GM19328 (cell line): ENCODE measurements around the gene WWC2.
"Not testable (repeated sequence)": the region's sequence is repeated elsewhere in the genome, so short reads cannot be mapped to it uniquely, and the experiment has no call there.

ENCODE experiments used
- ATAC-seq: cut with Tn5 transposase; IDR thresholded peaks from one replicate; pipeline ENCODE4 v1.9.1; 2021; ENCODE audit warnings: mild to moderate bottlenecking, moderate library complexity; ENCODE audit not compliant: unreplicated experiment

Gene WWC2

DNA sequence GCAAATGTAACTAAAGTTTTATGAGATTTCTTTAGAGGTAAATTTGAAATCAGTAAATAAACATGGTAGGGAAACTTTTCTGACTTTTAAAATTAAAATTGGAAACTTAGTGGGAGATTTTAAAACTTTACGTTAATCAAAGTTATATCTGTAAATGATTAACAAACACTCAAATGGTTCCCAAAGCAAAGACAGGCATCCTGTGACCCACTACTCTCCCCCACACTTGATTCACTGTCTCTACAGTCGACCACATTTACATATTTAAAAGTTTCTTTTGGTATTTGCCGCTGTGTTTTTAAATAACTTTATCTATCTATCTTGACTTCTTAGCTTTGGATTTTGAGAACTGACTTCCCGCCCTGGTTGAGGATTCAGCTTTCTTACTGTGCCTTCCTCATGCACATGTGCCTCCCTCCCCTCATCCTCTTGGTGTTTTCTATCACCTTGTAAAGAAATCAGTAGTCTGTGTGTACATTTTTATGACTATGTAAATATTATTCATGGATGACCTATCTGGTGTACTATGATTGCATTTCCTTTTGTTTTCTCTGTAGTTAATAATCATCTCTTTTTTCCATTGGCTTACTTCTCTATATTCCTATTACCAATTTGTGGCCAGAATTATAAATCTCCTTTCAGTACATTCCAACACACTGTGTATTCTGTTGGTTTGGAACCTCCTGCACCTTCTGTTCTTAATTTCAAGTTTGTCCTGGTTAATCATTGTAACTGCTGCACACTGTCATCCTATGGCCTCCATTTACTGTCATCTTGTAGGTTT is 72.6 kb downstream of the WWC2 start:
- ATAC-seq, result no peak

DNA sequence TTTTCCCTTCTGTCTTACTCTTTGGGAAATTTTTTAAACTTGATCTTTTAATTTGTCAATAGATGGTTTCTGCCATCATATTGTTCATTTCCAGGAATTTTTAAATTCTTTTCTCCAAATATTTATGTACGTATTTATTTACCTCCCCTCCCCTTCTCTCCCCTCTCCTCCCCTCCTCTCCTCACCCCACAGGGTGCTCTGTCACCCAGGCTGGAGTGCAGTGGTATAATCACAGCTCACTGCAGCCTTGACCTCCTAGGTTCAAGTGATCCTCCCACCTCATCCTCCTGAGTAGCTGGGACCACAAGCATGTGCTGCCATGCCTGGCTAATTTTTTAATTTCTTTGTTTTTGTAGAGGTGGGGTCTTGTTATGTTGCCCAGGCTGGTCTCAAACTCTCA is 73.8 kb downstream of the WWC2 start:
- no peak for ATAC-seq

DNA sequence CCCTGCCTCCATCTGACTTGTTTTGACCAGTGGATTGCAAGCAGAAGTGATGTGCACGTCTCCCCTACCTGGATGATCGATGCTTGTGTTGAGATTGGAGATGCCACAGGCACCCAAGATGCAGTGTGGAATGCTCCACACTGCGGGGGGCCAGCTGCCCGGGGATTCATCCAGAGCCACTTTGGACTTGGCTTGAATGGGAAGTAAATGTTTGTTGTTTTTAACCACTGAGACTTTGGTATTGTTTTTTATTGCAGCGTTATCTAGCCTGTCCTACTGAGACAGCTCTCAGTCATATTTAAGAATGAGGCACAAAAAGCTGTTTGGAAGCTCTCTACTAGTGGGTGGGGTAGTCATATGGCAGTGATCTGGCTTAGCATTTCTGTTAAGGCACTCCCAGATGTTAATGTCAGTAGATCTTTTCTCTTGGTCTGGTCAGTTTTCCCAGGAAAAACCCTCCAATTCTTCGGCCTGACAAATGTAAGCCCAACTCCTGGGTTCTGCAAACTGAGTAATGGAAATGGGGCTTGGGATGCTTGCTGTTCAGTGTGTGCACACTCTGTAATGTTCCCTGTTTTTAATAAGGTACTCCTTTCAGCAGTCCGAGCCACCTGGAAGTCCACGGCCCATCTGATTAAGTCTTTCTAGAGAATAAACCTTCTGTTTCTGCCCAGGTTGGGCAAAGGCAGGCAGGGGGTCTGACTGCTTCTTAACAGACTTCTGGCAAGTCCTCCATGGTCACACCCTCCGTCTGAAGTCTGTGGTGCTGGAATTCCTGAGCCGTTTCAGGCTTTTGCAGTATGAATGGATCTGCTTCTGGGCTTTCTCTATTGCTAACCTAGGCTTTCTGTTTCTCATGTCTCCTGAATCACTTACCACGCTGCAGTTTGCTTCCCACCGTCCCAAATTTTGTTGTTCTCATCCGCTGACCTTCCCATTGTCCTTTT is 74.8 kb downstream of the WWC2 start:
- no peak for ATAC-seq

- no peak for ATAC-seq
Measured at GRCh38 chr4:183175631-183176232, 76.7 kb downstream of the WWC2 start.

GRCh38 chr4:183177001-183177400 is 77.9 kb downstream of the WWC2 start:
- ATAC-seq, result no peak

- no peak for ATAC-seq
Measured at GRCh38 chr4:183178201-183178600, 79.1 kb downstream of the WWC2 start.

DNA sequence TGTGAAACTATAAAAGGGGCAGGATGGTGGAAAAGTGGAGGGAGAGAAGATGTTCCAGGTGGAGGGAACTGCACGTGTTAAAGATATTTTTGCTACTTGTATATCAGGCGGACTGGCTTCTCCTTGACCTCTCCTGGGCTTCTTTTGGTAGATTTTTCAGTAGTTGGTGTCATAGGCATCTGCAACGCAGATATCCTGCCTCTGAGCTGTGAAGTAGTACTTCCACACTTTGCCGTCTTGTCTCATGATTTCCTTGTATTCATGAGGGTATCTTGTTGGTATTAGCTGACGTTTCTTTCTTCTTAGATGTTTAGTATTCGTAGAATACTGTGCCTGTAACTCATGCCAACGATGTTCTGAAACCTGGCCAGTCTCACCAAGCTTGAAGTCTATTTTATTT is 81.0 kb downstream of the WWC2 start:
- no peak for ATAC-seq

DNA sequence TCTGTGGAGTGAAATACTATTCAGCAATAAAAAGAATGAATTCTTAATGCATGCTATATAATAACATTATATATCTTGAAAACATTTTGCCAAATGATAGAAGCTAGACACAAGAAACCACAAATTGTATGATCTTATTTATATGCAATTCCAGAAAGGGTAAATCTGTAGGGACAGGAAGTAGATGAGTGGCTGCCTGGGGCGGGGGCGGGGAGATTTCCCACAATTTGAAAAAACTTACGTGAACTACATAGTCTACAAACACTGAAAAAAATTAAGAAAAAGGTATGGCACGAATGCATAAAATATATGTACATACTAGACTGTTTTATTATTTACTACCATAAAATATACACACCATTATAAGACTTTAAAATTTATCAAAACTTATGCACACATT is 81.6 kb downstream of the WWC2 start:
- no peak for ATAC-seq

- no peak for ATAC-seq
Measured at GRCh38 chr4:183181081-183181480, 82.0 kb downstream of the WWC2 start.

DNA sequence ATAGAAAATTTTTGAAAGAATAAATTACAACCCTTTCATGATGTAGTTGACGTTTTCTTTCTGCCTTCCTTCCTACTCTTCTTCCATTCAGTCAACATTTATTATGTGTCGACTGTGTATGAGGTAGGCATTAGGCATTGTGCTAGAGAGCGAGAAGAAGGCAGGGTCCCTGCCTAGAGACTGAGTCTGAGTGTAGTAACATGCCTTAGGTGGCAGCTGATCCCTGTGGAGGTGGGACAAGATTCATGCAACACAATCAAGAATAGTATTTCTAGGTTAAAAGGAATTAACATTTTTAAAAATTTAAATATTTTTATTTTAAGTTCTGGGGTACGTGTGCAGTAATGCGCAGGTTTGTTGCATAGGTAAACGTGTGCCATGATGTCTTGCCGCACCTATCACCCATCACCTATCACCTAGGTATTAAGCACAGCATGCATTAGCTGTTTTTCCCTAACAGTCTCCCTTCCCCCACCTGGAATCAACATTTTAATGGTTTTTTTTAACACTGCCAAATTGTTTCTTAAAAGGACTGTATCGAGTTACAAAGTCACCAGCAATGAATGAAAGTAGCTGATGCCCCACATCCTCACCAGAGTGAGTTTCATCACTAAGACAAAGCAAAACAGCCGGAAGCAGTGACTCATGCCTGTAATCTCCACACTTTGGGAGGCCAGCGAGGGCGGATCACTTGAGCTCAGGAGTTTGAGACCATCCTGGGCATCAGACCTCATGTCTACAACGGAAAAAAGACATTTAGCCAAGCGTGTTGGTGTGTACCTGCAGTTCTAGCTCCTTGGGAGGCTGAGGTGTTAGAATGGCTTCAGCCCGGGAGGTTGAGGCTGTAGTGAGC is 84.0 kb downstream of the WWC2 start:
- no peak for ATAC-seq

DNA sequence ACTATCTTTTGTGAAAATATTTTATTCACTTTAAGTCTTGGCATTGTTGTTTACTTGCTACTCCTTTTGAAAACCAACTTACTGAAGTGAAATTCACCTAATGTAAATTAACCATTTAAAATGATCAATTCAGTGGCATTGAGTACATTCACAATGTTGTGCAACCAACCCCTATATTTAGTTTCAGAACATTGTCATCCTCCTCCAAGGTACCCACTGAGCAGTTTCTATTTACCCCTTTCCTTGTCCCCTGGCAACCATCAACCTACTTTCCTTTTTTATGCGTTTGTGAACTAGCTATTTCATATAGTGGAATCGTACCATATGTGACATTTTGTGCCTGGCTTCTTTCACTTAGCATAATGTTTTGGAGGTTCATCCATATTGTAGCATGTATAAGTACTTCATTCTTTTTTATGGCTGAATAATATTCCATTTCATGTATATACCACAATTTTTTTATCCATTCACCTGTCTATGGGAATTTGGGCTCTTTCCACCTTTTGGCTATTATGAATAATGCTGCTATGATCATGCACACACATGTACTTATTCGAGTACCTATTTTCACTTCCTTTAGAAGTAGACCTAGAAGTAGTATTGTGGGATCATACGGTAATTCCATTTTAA is 85.0 kb downstream of the WWC2 start:
- no peak for ATAC-seq

GRCh38 chr4:183185018-183185417 is 86.0 kb downstream of the WWC2 start:
- ATAC-seq, result no peak

DNA sequence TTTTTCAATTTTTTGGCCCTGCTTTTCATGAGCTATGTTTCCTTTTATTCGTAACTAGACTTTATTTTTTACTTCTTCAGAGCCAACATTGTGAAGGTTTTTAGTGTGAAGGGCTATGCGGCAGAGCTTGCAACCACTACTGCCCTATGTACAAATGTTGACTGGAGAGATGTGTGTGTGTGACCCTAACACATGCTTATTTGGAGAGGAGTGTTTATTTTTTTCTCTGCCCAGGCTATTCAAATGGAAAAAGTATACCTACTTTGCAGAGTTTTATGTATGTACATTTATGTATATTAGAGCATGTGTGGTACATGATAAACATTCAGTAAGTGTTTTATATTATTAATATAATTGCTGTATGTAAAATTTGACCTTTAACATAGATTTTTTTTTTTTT is 86.5 kb downstream of the WWC2 start:
- ATAC-seq, result no peak

DNA sequence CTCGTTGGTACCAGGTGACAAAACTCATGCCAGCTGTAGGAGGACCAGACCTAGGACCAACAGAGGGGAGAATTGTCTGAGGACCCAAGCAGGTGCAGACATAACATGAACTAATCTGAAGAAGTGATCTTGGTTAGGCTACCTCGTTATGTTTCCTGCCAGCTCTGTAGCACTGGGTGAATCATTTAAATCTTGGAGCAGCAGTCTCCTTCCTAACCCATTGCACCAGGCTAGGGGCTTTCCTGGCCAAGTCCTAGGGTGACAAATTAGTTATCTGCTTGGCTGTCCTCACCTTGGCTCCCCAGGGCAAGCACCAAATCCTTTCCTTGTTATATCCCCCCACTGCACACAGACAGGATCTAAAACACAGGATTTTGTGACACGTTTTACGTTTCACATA is 87.8 kb downstream of the WWC2 start:
- ATAC-seq, result no peak

DNA sequence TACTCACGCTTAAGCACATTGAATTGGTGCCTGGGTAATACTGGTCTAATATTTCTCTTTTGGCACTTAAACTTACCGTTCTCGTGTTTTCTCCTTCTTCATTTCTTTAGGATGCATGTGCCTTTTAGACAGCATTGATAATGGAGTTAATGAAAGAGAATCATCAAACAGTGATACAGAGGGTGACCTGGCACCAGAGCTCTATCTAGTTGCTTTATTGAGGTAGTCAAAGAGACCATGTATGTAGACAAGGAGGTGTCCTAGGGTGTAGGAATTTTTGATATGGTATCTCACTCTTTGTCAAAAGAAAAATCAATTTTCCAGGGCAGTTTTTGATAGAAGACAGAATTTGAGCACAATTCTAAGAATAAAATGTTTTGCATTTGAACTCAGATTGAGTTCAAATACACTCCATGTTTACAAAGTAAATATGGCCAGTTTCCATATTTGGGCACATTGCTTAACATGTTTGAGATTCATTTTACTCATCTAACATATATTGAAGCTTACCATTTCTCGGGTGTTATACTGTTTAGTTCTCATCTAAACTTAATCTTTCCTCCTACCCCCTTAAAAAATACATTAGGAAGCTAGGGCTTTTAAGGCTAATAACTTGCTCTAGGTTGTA is 92.0 kb downstream of the WWC2 start:
- ATAC-seq, result no peak

- no peak for ATAC-seq
Measured at GRCh38 chr4:183191630-183192029, 92.6 kb downstream of the WWC2 start.

GRCh38 chr4:183192571-183192970 is 93.5 kb downstream of the WWC2 start:
- no peak for ATAC-seq

GRCh38 chr4:183193730-183194338 is 94.8 kb downstream of the WWC2 start:
- not testable (repeated sequence) for ATAC-seq

DNA sequence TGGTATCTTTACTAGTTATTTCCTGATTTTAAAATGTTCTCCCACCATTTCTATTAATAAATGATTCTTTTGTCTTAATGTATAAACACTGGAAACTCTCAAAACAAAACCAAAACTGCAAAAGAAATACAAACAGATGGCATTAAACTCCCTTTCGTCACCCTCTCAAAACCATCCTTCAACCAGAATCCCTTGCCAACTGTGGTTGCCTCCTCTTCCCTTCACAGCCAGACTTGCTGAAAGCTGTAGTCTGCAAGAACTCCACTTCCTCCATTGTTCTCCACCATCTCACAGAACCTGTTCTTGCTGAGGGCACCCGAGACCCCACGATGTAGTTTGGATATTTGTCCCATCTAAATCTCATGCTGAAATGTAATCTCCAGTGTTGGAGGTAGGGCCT is 96.5 kb downstream of the WWC2 start:
- no peak for ATAC-seq
